ENCODE results near the gene PDE4D.

DNA sequence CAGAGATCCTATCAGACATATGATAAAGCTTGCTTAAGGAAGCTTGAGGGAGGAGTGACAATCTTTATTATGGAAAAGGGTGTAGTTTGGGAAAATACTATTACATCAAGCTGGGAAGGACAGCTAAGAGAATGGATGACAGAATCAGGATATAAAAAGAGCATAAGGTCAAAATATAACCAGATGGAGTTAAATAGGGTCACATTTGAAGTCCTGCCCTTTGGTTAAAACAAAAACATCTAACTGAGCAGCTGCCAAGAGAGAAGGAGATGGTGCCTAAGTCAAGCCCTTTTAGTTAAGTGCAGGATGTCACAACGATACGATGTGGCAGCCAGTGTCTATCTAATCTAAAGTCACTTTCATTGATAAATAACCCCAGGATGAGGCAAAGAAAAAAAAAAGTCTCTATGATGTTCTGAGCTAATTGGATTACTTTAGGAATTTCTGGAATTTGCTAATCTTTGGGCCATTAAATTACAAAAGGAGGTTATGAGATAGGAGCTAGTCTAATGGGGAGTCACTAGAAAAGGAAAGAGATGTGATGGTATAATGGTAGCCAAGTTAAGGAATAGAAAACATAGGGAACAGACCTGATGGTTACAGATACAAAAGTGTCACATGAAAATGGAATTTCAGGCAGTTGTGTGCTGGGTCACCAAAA is 365.2 kb downstream of the PDE4D start:
- TF ChIP-seq, protein P1, sequence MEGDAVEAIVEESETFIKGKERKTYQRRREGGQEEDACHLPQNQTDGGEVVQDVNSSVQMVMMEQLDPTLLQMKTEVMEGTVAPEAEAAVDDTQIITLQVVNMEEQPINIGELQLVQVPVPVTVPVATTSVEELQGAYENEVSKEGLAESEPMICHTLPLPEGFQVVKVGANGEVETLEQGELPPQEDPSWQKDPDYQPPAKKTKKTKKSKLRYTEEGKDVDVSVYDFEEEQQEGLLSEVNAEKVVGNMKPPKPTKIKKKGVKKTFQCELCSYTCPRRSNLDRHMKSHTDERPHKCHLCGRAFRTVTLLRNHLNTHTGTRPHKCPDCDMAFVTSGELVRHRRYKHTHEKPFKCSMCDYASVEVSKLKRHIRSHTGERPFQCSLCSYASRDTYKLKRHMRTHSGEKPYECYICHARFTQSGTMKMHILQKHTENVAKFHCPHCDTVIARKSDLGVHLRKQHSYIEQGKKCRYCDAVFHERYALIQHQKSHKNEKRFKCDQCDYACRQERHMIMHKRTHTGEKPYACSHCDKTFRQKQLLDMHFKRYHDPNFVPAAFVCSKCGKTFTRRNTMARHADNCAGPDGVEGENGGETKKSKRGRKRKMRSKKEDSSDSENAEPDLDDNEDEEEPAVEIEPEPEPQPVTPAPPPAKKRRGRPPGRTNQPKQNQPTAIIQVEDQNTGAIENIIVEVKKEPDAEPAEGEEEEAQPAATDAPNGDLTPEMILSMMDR (IDR thresholded peaks at IDR 0.05), result no peak
- no peak for TF ChIP-seq POLR2A (IDR thresholded peaks at IDR 0.05)

All from tibial nerve (tissue), 3 donors.